Stimulated activated CD8-positive, alpha-beta memory T cell treated with anti-CD3 and anti-CD28 coated beads, Interleukin-12 subunit alpha, Interleukin-12 subunit beta, amount 100 ng/mL, for 4 hours (primary cell): Measurements from ENCODE around the gene KCNH8.
"Not testable (repeated sequence)": the region's sequence is repeated elsewhere in the genome, so short reads cannot be mapped to it uniquely, and the experiment has no call there.

Experiments used
- DNase-seq: peaks from one replicate; pipeline ENCODE4 v3.0.0-alpha.2; 2020; ENCODE audit warnings: low read depth

Gene KCNH8

DNA sequence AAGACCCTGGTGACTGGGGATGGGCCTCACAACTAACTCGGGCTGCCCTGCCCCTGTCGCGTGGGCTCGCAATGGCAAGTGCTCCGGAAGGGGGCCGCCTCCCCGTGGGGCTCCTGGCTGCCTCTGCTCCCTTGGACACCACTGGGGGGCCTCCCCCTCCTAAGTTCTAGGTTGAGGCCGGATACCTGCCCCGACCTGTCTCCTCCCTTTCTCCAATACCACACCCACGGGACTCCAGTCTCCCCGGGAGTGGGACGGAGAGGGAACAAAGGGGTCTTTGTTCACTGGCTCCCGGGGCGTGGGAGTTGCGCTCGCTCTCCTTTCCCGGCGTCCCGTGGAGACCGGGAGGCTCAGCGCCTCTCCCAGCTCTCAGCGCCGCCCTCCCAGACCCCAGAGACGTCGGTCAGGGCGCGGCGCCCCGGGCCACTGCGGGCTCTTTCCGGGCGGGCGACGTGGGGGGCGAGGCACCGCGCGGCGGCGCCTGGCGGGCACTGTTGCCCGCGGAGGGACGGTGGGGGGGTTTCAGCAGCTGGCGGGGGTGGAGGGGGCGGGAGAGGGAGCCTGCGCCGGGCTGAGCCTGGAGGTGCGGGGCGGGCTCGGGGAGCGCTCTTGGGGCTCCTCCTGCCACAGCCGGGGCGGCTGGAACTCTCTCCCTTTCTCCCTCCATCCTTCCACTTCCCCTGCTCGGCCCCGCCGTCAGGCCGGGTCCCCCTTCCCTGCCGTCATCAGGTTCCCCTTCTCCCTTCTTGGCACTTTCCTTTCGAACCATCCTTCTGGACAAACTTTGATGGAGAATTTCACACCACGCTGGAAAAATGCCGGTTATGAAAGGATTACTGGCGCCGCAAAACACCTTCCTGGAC, at the start of gene KCNH8:
KCNH8 (plus strand) TSS at position 606 of the 863 bp plus-strand sequence; CDS start at position 816, 210 bp downstream.
- DNase-seq = no peak

DNA sequence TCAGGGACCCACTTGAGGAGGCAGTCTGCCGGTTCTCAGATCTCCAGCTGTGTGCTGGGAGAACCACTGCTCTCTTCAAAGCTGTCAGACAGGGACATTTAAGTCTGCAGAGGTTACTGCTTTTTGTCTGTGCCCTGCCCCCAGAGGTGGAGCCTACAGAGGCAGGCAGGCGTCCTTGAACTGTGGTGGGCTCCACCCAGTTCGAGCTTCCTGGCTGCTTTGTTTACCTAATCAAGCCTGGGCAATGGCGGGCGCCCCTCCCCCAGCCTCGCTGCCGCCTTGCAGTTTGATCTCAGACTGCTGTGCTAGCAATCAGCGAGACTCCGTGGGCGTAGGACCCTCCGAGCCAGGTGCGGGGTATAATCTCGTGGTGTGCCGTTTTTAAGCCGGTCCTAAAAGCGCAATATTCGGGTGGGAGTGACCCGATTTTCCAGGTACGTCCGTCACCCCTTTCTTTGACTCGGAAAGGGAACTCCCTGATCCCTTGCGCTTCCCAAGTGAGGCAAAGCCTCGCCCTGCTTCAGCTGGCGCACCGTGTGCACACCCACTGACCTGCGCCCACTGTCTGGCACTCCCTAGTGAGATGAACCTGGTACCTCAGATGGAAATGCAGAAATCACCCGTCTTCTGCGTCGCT, 45.5 kb upstream of the KCNH8 start:
- not testable (repeated sequence) for DNase-seq

DNA sequence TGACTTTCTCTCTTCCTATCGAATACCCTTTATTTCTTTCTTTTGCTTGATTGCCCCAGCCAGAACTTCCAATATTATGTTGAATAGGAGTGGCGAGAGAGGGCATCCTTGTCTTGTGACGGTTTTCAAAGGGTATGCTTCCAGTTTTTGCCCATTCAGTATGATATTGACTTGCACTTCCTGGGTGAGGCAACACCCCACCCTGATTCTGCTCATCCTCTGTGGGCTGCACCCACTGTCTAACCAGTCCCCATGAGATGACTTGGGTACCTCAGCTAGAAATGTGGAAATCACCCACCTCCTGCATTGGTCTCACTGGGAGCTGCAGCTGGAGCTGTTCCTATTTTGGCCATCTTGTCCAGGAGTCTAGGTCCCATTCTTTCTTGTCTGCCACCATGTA, 44.8 kb upstream of the KCNH8 start:
- DNase-seq = no peak

DNA sequence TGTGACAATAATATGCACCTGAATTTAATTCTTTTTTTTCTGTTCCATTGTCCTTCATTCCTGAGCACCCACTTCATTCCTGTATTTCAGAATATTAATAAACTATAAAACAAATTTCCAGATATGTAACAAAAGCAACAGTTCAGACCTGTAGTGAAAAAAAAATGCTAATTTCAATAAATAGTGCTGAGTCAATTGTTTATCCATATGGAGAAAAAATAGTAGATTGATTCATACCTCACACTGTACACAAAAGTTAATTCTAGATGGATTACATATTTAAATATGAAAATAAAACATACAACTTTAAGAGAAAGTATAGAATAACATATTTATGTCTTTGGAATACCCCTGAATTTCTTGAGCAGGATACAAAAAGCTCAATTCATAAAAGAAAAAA, 43.9 kb upstream of the KCNH8 start:
- no peak for DNase-seq

DNA sequence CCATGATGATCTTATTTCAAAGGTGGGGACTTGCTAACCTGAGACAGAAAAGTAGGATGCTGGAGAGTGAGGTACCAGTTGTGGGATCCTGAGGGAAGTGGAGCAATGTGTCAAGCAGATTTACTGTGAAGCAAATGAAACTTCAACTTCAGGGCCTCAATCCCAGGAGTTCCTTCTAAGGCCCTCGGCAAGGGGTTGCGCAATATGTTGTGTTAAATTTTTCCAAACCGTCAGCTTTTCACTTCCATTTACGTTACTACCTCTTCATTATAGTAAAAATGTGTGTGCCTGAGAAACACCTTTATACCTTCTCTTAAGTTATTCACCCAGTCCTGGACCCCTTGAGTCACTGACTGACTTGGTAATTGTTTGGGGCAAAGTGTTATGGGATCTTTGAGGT, 42.5 kb upstream of the KCNH8 start:
- no peak for DNase-seq

DNA sequence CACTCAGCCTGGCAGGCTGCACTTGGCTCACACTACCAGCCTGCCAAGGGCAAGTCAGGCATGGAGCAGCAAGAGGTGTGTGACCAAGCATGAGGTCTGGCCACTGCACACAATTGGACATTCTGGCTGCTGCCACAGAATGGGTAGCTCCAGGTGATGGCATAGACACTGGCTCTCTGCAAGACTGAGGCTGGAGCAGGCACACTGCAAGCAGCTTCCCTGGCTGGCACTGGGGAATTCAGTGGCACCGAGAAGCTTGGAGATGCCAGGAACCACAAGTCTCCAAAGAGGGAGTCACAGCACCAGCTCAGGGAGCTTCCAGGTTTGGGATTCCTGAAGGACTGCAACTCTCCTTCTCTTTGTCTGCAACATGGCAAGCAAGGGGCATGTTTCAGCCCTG, 42.0 kb upstream of the KCNH8 start:
- no peak for DNase-seq

DNA sequence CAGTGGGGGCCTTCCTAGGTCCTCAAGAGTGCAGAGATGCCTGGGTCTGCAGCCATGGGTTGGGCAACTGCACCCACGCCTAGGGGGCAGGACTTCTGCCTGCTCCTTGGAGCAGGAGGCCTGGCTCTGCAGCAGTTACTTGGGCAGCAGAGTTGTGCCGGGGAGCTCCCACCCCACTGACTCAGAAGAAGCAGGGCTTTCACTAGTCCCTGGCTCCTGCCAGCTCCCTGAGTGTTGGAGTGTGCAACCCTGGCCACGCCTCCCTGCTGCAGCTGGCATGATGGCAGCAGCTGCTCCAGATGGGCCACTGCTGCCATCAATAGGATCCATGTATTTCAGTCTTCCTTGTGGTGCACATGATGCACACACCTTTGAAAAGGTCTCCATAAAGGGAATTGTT, 40.6 kb upstream of the KCNH8 start:
- no peak for DNase-seq

DNA sequence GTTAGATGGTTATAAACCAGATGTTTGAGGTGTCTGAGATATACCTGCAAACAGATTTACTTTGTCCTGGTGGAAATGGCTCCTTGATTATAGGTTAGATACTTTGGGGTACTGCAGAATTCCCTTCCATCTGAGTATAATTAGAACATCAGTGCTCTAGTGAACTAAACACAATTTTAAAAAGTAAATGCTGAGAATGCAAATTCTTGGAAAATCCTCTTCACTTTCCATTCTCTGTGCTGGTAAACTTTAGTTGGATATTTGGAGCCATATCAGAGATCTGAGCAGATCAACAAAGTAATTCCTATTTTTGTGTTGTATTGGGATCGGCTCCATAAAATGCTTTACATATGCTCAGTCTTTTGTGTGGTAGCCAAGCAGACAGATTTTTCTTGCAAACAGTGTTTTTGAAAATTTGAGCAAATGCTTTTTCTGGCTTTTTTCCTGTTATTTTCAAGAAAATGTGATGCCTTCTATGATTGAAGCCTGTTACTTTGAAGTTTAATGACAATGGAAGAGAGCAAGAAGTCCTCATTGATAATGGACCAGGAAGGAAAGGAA, 37.9 kb upstream of the KCNH8 start:
- DNase-seq = no peak

DNA sequence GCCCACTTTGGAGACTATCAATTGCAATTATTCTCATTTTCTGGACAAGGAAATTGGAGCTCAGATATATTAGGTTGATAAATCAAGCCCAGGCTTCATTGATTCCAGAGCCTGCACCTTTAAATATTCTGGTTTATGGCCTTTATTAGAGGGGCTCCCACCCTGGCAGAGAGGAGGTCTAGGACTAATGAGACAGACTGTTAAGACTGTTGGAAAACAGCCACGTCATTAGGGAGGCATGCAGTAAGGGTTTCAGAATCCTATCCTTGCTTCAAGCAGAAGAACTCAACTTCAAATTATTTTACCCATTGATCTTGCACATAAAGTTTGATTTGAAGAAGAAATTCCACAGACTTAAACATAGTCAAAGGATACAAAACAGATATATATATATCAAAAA, 33.8 kb upstream of the KCNH8 start:
- no peak for DNase-seq

DNA sequence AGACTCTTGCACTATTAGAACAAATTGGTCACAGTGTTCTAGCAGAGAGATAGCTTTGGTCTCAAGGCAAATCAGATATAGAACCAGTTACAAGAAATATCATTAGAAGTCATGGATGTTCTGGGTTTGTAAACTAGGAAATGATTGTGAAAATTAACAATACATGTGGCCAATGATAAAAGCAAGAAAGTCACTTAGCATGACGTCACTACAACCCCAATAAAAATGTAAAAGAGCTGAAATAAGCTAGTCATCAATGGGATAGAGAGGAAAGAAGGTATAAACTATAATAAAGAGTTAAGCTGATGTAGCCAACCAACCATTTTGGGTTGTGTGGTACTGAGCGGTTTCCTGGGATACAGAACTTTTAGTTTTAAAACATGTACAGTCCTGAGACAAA, 32.1 kb upstream of the KCNH8 start:
- DNase-seq = no peak

DNA sequence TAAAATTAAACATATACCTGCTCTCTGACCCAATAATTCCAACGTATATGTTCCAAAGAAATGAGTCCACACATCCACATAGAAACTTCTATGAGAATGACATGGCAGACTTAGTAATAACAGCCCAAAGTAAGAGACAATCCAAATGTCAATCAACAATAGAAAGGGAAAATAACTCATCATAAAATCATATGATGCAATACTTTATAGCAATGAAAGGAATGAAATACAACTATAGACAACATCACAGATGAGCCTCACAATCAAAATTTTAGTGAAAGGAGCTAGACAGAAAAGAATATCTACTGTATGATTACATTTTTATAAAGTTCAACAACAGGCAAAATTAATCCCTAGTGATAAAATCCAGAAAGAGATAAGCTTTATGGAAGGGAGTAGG, 23.6 kb upstream of the KCNH8 start:
- no peak for DNase-seq

DNA sequence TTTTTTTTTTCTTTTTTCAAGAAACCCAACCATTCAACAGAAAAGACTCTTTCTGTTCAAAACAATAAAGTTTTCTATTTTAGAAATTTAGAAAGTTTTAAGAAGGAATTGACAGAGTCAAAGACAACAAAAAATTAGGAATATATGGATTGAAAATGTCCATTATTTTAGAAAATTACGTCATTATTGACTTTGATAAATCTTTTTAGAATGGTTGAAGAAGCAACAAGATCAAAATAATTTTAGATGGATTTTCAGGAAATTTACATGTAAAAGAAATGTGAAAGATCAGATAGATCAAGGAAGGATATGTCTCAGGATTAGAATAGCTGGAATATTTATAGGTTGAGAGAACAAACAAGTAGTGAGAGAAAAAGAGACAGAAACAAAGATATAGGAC, 8.4 kb upstream of the KCNH8 start:
- no peak for DNase-seq

DNA sequence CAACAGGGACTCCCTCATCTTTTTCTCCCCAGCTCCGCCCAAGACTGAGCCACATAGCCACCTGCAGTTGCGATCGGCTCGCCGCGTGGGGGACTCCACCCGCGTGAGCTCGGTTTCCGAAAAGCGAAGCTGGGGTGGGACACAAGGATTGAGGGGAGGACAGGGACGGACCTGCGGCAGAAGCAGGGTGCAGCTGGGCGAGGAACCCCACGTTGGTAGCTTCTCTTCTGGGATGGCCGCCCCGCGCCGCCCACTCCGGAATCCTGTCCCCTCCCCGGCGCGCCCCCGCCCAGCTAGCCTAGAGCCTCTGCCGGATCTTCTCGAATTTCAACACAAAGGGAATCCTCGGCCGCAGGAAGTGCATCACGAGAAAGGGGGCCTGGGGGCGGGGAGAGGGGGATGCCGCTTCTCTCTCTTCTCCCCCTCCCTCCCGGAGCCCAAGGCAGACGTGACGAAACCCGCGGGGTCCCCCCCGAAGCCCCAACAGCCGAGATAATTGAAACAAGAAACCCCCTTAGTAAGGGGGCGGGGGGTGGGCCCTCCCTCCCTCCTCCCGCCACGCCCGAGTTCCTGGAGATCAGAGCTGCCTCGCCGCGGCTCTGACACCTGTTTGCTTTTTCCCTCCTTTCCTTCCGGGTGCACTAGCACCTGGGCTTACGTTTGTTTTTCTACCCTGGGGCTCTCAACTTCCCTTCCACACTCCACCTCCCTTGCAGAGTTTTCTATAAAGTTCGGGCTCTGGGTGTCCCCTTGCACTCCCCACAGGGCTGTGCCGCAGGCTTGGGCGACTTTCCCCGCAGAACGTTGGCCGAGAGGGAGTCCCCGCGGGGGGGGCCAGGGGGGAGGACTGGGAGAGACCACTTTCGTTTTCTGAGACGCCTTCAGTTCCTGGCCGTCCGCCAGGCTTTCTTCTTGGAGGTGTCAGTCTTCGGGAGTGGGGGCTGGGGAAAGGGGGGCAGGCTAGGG, 1.3 kb upstream of the KCNH8 start:
- peak; percentile 44 for DNase-seq

DNA sequence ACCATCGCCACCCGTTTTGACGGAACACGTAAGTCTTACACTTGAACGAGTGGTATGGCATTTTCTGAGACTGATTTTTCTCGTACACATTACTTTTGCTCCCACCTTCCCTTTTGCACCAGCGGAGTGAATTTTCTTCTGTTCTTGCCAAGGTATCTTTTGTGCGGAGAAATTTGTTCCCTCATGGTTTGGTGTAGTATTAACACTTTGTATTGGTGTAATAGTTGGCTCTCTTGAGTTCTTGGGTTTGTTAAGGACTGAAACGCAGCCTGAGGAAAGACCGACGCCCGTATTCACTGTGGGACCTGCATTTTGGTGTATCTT, 420 bp downstream of the KCNH8 start:
- DNase-seq = no peak

DNA sequence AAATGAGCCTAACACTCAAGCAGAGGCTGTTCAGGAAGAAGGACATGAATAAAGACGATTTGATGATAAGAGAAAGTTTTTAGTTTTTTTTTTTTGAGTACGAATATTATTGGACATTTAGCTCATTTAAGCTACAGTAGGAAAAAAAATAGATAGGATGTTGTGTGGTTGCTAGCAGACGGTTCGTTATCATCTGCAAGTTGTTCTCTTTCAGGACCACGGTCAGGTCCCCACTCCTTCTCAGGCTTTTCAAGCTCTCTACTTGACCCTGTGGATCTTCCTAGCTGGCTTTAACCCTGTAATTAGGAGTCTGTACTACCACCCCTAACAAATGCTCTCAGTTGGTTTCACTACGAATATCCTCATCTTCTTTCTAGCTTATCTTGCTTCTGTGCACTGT, 1.1 kb downstream of the KCNH8 start:
- no peak for DNase-seq

DNA sequence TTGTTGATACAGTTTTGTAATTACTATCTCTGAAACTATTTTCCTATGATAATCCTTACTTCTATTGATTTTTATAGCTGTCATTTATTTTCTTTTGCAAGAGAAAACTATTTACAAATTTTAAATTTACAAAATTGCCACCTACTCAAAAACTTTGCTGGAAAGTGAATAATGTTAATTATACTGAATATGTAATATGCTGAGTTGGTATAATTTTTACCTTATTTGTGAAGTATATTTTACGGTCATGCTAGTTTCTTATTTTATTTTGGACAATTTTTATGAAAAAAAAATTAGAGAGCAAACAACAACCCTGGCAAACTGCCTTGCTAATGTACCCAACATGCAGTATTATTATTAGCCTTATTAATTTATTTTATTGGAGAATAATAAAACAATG, 2.9 kb downstream of the KCNH8 start:
- no peak for DNase-seq

DNA sequence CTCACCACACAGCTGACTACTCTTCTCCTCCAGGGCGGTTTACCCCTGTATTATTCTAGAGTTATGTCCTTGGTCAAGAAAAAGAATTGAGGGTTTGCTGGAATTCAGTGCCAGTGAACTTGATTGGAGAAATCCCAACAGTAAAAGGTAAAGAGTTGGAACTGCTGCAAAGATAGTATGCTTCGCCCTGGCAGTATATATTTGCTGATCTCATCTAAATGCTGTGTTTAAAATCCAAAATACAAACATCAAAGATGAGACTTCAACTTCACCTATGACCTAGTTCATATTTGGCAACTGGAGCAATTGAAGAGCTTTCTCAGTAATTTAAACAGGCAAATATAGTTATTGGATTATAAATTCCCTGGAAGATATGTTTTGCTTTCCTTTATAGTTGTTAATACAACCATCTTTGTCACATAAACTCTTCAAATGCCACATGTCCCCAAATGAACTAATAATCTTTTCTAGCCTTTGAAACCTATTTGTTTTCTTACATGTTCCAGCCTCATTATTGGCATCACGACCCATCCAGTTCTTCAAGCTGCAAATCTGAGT, 6.5 kb downstream of the KCNH8 start:
- no peak for DNase-seq

DNA sequence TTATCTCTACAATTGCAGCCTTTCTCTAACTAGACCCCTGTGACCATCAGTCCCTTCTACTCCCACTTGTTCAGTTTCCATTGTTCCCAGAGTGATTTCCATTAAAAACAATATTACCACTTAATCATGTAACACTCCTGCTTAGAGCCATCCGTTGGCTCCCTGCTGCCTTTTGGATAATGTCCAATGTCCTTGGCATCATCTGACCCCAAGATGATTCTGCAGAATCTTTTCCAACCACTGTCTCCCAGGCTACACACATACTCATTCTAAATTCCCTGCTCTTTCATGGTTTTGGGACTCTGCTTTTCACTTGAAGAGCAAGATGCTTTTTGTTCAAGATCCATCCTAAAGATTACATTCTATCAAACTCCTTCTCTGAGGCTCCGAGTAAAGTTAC, 7.1 kb downstream of the KCNH8 start:
- no peak for DNase-seq

DNA sequence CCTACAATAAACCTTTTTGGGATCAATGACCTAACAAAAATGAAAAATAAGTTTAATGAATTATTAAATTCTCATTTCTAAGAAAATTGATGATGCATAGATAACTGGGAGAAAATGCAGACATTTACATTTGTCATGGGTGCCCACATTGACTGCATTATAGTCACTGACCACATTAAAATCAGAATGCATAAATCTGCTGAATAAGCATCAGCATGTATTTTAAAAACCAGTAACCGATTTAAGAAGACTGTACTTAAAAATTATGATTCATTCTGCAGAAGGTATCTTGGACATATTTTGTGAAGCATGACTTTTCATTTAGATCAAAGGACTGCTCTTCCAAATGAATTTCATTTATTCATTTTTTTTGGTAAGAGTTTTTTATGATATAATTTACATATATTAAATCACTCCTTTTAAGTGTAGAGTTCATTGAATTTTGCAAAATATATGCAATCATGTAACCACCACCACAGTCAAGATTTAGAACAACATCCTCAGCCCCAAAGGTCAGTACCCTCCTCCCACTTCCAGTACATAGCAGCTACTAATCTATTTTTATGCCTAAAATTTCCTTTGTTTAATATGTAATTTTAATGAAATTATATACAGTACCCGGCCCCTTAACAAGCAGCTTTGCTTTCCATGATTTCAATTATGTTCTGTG, 11.8 kb downstream of the KCNH8 start:
- DNase-seq = no peak

DNA sequence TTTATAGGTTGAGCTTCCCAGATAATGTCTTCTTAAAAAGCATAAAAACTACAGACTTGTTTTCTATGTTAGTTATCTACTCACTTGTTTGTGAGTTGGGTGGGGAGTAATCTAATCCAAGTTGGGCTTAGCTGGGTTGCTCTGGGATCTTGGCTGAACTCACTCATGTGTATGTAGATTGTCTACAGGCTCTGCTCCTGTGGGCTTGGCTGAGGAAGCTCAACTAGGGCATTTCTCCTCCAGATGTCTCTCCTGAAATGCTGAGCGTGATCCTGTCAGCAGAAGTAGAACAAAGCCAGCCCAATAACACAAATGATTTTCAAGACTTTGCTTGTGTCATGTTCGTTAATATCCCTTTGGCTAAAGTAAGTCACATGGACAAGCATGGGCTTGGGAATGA, 17.3 kb downstream of the KCNH8 start:
- no peak for DNase-seq

DNA sequence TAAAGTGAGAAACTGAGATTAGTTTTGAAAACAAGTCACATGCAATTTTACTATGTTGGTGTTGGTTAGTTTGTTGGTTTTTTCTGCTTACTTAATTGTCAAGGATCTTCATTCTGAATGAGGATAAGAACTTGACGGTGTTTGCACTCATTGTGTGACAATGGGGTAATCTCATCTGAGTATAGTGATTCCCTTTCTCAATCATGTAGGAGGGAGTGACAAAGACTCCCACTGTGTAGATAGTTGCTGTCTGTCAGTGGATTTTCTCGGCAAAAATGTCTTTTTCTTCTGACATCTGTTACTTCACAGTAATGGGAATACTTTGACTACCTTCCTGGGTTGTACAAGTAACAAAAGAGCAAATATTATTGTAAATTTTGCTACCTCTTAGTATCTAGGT, 23.5 kb downstream of the KCNH8 start:
- DNase-seq = no peak

DNA sequence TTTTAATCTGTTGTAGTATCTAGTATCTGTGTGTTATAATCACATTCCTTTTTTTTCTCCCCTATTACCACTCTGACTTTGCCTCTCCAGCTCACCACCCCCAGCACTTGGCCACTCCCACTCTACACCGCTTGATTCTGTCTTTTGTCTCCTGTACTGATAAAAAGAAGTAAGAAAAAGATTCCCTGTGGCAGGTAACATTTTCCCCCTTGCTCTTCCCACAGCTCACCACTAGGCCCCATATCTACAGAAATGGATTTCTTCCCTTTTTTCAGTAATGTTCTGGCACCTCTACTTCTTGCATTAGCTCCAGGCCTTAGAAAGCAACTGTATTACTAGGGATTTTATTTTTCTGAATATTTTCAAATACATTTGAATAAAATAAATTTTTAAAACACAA, 25.6 kb downstream of the KCNH8 start:
- no peak for DNase-seq
